Superior temporal gyrus (tissue), 1 donor: ENCODE data around the gene NOG.

Experiments
- DNase-seq: peaks from one replicate; pipeline ENCODE4 v3.0.0-alpha.2; 2016; ENCODE audit errors: extremely low spot score

Gene NOG

DNA sequence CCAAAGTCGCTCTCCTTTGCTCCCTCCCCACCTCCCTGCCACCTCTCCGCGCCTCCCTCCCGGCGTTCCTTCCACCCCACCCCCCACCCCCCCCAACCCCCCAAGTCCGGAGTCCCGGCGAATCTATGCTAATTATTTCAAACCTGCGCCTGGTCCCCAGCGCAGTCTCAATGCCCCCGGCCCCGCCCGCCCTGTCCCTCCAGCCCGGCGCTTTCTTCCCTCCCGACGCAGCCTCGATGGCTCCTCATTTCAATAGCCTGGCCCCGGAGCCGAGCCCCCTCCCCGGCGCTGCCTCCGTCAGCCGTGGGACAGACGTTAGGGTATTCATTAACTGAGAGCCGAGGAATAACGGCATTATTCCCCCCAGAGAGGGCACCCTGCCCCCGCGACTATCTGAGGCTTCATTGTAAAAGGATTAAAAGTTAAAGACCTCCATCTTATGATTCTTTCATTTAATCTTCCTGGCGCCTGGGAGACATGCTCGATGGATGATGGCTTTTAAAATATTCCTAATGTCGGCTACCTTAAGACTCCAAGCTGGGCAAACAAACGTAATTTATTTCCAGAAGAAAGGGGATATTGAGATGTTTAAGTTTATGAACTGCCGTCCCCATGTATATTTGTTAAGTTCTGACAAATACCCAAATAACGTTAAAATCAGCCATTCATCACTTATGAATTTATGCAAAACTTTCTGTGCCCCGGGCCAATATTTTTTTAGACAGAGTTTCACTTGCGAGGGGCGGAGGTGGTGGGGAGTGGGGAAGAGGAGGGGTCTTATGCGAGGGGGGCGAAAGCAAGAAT lies 3.4 kb downstream of the NOG start:
- DNase-seq = no peak

DNA sequence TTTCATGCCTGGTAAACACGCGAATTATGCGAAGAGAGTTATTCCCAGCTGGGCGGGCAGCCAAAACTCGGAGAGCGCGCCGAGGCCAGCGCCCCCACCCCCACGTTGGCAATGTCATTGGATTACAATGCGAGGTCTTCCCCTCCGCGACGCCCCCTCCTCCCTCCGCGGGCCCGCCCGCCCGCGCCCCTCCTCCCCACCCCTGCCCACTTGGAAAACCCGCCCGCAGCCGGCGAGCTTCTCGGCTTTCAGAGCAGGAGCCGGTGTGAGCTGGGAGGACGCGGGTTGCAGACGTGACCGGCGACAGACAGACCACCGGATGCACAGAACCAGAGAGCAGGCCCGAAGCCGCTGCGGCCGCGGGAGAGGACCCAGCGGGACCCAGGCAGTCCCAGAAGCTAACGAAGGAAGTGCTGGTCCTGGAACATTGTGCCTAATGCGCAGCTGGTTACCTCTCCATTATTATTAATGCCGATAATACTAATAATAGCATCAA lies 4.0 kb downstream of the NOG start:
- DNase-seq = no peak

DNA sequence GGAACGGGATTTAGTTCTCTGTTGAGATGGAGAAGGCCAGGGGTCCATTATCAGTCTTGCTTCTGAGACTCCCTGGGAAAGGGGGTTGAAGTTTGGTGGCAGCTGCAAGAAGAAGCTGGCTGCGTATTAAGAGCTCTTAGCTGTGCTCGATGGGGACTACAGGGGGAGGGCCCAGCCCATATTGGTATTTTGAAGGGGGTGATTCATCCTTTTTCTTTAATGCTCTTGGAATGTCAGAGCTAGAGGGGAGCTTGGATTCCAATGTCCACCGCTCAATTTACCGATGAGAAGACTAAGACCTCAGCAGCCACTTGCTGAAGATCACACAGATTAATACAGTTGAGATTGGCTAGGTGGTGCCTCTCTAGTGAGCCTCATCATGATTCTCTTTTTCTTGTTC lies 5.0 kb downstream of the NOG start:
- DNase-seq = no peak

DNA sequence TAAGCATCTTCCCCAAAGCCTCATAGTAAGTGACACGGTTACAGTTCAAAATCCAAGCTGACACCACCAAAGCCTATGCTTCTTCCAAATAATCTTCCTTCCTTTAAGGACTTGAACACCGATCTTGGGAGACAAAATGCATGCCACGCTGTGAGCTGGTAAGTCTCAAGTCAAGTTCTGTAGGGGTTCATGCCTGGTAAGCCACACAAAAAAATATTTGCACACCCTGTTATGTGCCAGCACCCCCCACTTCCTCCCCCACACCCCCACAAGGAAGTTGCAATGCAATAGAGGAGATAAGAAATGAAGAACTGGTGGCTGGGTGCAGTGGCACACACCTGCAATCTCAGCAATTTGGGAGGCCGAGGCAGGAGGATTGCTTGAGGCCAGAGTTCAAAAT lies 5.6 kb downstream of the NOG start:
- DNase-seq = no peak

DNA sequence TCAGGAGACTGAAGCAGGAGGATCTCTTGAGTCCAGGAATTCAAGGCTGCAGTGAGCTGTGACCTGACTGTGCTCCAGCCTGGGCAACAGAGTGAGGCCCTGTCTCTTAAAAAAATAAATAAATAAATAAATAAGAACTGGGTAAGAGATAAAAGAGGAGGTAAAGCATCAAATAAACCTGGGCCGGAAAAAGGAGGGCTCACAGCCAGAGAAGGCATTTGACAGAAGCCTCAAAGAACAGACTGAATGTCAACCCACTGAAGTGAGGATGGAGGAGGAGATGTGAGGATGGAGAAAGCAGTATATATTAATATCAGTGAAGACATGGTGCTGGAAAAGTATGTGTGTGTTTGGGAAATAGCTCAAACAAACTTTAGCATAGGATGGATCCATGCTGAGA lies 6.1 kb downstream of the NOG start:
- no peak for DNase-seq

DNA sequence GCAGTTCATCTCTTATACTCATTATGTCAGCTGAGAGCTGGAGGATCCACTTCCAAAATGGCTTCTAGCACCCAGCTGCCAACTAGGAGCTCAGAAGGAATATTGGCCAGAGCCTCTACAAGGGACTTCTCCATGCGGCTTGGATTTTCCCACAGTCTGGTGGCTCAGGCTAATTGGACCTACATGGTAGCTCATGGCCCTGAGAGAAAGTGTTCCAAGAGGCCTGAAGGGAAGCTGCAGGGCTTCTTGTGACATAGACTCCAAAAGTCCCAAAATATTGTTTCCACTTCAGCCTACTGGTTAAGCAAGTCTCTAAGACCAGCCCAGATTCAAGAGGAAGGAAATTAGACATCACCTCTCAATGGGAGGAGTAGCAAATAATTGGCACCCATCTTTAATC lies 6.8 kb downstream of the NOG start:
- DNase-seq = no peak

DNA sequence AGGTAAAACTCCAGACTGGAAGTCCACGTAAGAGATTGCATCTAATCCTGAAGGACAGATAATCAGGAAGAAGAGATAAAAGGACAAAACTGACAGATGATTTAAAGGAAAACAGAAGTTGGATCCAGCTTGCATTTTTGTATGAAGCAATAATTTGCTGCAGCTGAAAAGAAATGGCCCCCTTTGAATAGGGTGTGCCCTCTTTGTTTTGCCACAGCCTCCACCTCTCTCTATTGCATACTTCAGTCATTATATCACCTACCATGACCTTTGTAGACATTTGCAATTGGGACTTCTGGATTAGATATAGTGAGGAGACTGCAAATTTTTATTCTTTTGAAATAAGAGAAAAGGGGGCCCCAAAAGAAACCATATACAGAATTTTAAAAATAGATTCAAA lies 8.1 kb downstream of the NOG start:
- DNase-seq = no peak

DNA sequence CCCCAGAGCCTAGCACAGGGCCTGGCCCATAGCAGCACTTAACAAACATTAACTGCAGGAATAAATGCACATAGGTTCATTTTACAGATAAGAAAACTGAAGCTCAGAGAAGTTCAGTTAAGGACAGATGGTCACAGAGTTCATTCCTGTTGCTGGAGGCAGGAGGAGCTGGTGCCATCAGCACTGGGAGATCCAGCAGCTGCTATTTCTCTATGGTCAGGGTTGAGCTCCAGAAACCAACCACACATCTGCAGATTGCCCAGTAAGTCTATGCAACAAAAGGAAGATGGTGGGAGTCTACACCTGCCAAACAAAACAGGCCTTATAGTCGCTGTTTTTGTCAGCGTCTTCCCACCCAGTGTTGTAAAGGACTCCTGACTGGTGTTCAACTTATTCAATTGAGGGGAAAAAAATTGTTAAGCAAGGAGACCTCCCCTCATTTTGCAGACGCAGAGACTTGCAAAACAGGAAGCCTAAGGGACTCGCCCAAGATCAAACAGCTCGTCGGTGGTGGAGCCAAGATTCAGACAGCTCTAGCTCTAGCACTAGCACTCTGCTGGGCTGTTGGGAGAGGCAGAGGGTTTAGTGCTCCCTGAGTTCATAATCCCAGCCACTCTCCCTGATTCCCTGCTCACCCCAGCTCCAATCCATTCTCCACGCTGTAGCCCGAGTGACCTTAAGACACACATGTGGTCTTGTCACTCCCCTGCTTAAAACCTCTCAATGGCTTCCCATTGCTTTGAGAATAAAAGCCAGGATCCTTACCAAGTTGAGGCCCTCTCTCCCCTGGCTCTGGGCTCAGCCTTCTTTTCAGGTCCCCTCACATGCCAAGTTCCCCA lies 9.0 kb downstream of the NOG start:
- no peak for DNase-seq

DNA sequence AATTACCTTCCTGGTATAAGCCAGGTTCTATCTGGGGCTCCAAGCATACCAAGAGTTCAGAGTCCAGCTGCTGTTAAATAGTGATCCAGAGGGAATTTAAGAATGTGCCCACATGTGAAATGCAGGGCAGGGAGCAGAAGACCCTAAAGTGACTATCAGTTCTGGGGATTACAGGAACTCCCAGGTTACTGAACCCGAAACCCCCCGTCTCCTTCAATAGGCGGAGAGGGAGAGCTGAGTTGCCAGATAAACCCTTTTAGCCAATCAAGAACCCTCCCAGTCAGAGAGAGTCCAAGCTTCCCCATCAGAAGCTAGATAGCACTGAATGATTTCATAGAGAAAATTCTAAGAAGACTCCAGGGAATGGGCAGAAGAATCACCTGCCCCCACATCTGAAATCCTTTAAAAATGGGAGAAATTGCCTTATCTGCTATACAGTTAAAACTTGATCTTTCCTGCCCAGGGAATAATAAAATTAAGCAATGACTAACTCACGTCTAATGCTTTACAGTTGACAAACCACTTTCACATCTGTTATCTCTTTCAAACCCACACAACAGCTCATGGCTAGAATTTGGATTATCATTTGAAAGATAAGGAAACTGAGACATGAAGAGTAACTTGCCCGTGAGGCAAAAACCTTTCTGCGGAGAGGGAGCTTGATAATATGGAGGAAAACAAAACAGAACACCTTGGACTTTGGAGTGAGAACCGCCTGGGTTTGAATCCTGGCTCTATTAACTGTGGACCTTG lies 10.2 kb downstream of the NOG start:
- no peak for DNase-seq

DNA sequence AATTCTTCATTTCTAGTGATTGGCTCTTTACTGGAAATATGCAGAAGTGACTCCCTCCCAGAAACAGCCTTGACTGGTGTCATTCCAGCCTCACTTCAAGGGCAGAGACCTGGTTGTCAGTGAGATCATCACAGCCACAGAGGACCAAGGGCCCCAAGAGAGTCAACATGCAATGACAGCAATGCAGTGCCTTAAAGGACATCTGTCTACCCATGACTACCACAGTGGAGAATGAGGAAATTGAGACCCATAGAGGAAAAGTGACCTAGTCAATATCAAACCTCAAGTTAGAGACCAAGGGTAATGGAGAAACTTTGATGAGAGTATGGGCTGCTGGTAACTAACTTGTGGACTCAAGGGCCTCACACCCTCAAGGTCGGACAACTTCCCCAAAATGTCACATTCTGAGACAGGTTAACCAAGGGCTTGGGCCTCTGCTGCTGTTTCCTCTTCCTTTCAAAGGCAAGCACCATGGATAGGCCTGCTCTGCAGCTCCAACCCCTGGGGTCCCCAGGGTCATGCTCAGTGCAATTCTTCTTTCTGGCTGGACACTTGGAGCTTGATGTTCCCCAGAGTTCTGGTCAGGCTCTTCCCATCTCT lies 11.3 kb downstream of the NOG start:
- DNase-seq = no peak

DNA sequence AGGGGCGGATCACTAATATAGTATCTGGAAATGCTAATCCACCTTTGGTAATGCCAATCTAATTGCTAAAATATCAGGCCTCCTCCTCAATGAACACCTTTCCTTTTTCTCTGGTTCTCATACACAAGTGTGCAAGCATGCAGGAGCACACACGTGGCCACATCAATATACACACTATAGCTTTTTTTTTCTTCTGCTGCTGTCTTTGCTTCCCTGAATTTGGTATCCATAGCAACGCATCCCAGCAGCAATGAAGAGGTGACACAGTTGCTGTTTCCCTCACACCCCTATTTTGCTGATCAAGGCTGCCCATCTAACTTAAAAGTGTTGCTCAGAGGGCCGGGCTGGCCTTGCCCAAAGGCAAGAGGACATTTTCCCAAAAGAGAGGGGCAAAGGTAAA lies 15.4 kb downstream of the NOG start:
- no peak for DNase-seq

DNA sequence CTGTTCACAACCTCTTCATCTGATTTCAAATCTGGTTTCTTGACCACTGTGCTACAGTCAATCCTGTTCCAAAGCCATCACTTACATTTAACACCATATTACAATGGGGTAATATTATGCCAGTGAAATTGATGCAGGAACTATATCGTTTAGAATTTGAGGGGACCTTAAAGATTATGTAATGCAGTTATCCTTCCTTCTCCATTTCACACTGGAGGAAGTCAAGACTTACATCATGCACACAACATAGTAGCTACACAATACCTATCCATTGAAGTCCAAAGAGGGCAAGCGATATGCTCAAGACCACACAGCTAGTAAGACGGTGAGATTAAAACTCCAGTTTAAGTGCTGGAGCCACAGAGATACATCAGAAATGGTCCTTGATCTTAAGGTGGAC lies 16.8 kb downstream of the NOG start:
- DNase-seq = no peak

DNA sequence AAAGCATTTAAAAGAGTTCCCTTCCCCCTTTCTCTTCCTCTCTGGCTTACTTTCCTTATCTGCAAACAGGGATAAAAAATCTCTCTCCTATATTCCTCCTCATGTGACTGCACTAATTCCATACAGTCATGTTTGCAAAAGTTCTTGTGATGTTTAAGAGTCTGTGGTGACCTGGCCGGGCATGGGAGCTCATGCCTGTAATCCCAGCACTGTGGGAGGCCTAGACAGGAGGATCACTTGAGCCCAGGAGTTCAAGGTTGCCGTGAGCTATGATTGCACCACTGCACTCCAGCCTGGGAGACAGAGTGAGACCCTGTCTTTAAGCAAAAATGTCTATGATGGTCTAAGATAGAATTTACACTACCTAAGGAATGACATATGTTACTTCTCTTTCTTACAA lies 19.6 kb downstream of the NOG start:
- DNase-seq = no peak

DNA sequence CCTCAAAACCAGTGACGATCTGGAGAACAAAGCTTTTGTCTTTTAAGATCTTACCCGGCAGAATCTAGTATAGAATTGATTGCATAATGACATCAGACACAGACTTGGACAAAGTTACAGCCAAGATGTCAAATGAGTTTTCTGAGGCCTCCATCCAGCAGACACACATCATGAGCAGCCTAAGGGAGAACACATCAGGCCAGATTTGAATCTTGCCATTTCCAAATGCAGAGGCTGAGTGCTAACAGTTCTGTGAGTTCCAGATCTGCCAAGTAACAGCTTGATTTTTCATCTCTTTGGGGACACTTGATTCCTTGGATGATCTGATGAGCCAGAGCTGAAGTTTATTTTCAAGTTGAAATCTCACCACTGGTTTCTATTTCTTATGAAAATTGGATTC lies 21.0 kb downstream of the NOG start:
- no peak for DNase-seq

DNA sequence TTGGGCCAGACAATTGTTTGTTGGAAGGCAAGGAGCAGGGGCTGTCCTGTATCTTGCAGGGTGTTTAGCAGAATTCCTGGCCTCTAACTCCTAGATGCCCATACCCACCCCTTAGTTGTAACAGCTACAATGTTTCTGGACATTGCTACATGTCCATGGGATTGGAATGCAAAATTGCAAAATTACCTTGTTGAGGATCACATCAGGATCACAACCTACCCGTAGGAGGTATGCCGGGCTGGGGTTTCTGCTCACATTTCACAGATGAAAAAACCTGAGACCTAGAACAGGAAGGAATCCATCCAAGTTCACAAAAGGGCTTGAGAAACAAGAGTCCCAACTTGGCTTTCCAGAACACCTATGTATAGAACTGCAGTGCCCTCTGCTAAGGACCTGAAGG lies 22.7 kb downstream of the NOG start:
- no peak for DNase-seq

DNA sequence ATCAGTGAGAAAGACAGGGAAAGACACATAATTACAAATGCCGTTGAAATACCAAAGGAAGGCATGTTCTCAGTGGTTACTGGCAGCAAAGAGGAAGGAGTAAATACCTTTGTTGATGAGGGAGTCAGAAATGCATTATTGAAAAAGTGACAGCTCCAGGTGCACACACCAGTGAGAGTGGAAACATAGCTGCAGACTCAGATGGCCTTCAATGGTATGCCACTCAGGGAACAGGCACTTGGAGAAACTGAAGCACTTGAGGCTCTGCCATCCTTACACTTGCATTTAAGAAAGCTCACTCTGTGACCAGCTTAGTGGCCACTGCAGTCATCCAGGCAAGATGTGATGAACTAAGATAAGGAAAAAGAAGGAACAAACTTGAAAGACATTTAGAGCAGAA lies 29.9 kb downstream of the NOG start:
- no peak for DNase-seq

DNA sequence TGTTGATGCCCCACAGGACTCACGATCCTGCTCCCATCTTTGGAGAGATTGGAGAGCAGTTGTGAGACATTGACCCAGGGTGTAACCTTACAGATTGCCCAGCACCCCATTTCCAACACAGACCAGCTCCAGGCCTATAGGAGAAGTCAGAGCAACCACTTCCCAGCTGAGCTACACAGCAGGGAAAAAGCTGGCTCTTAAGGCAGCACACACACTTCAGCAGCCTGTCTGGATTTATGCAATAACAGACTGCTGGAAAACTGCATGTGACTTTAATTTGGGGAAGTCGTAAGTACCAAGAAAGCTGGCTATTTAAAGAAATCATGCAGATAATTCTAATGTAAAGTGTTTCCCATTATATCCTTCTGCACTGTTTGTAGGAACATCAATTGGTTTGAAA lies 30.8 kb downstream of the NOG start:
- no peak for DNase-seq

DNA sequence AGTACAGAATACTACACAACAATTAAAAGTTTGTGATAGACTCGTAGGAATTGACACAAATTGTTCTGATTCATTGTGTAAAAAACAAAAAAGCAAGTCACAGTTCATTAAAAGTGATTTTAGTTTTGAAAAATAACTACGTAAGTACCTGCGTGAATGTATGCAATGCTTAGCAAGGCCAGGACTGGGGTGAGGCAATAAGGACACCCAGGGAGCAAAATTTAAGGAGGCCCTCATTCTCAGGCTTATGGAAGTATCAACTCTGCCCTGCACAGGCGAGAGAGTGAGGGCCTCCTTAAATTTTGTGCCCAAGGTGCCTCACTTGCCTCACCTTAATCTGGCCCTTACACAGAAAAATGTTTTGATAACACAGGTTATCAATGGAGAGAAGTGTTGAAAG lies 31.4 kb downstream of the NOG start:
- no peak for DNase-seq

DNA sequence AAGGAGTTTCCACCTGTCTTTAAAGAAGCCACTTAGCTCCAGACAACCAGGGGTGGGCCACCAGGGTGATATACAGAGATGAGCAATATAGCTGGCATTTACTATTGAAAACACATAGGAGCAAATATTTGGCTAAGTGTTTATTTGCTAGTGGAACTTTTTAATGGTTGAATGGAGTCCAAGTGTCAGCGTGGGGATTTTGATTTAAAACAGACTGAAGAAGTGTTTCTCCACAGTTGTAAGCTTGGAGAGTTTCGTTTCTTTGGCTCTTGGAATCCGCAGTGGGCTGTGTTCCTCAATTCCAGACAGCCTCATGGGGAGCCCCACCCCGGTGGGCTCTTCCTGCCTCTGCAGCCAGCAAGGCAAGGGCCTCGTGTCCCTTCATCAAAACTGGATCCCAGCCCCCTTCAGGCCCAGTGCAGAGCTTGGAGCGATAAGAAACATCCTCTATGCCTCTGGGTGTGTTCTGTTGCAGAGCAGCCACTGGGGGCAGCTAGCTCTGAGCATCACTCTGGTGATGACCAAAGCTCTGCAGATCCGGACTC lies 36.1 kb downstream of the NOG start:
- no peak for DNase-seq

DNA sequence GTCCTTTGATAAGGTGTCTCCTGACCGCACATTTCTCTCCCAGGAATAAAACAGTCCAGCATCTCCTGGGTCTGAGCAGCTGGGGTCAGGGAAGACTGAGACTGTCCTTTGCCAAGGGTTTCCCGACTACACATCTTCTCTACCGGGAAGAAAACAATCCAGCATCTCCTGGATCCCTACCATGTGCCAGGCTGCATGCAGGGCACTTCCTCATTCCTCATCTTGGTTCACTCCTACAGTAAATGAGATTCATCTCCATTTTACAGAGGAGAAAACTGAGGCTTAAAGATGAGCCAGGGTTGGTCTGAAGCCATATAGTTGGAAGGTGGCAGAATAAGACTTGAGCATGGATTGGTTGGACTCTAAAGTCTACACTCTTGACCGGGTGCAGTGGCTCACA lies 36.7 kb downstream of the NOG start:
- no peak for DNase-seq

DNA sequence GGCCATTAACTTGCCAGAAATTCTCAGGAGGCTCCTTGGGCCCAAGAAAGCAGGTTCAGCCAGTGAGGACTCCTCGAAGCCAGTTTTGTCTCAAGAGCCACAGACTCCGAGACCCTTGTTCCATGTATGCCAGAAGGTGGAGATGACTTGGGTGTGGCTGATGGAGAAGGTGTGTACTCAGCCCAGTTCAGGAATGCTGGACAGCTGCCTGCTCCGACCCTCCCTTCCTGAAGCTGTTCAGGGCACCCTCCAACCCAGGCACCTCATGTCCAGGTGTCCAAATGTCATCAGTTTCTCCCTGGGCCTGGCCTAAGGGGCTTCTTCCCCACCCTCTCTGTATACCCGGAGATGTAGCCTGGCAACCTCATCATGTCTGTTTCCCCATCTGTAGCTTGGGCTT lies 40.2 kb downstream of the NOG start:
- no peak for DNase-seq

DNA sequence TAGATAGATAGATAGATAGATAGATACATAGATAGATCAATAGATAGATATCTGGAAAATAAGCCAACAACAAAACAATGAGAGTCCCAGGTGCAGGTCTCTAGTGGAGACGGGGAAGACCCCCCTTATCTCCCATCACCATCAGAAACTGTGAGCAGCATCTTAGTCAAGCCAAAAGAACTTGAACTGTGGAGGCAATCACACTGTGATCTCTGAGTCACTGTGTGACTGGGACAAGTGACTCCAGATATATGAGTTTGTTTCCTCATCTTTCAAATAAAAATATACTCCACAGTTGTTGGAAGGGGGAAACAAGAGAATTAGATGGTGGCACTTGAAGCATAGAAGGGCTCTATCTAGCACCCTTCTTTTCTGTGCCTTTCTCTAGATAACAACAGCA lies 42.1 kb downstream of the NOG start:
- DNase-seq = no peak
